GM18502 (cell line): ENCODE measurements around the gene PPP3CA.

Experiments
- ATAC-seq: cut with Tn5 transposase; IDR thresholded peaks from one replicate; pipeline ENCODE4 v1.9.1; 2021; ENCODE audit warnings: mild to moderate bottlenecking; ENCODE audit not compliant: unreplicated experiment, poor library complexity

PPP3CA gene

DNA sequence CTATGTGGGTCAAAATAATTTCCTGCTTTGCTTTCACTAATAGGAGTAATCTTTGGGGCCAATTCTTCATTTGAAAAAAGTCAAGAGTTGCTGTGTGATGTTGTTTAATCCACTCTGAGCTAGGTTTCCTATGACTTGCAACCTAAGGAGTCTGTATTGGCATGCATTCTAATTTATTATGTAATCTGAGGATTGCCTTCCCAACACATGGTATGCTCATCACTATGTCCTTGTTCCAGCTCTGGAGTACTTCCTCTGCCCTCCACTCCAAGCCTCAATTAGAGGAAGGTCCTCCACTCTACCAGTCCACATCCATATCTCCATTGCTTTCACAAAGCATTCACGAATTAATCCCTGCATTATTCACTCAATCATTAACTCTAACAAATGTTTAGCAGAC lies 56.1 kb downstream of the PPP3CA start:
- no peak for ATAC-seq

GRCh38 chr4:101290654-101291053 lies 56.7 kb downstream of the PPP3CA start:
- no peak for ATAC-seq

DNA sequence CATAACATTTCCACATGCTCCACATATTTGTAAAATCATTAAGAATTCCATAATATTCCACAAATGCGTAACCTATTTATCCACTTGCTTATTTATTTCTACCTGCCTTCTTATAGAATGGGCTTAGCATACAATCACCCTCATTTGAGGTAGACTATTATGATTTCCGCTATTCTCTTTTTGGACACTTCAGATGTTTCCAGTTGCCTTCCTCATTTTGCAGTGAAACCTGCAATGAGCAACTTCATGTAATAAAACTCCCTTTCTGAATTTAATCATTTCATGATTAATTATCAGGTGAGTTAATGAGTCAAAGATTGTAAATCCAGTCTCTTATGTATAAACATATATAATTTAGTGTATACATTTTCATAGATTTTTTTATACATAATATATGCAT lies 58.0 kb downstream of the PPP3CA start:
- no peak for ATAC-seq

DNA sequence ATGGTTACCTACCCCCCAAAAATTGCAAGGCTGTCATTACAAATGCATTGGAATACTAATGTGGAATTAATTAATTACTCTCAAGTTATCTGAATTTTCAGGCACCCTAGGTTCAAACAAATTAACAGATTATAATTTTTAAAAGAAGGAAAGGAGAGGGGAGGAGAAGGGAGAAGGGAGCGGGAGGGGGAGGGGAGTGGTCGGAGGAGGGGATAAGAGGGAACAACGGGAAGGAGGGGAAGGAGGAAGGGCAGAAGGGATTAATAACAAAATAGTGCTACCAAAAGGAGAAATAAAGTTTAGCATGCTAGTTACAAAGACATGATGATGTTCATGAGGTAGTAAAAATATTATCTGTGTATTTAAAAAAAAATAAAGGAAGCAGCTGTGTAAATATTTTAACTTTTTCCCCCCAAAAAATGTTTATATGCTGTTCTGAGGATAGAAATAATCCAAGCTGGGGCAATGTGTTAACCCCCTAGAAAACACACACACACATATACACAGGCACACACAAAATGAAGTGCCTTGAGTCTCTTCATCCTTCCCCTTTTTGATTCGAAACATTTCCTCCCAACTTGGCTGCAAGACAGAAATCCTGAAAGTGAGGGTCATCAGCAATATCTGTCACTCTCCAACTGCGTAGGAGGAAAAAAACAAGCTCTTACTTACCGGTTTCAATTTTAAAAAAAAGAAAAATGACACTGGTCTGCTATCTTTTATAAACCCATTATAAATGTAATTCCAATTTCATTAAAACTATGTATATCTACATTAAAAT lies 58.8 kb downstream of the PPP3CA start:
- no peak for ATAC-seq

GRCh38 chr4:101287324-101287723 lies 60.0 kb downstream of the PPP3CA start:
- no peak for ATAC-seq

DNA sequence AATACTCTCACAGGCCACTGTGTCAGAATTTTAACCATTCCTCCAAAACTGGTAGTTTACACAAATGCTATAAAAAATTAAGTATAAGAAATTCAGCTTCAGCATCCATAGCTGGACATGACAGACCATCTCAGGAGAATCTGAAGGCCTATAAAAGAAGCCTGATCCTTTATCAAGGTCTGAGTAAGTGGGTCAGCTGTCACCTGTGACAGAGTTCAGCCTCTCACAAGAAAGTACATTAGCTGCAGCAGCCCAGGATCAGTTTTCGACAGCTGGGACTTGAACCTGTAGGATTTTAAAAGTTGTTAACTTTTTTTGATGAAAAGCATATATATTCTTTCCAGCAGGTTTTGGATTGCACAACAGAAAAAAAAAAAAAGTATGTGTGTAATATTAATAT lies 60.7 kb downstream of the PPP3CA start:
- ATAC-seq: no peak

- no peak for ATAC-seq
These were observed 61.3 kb downstream of the PPP3CA start for GRCh38 chr4:101285985-101286384.

GRCh38 chr4:101284546-101284945 lies 62.8 kb downstream of the PPP3CA start:
- no peak for ATAC-seq

- no peak for ATAC-seq
These were observed 63.9 kb downstream of the PPP3CA start for GRCh38 chr4:101283434-101283833.

DNA sequence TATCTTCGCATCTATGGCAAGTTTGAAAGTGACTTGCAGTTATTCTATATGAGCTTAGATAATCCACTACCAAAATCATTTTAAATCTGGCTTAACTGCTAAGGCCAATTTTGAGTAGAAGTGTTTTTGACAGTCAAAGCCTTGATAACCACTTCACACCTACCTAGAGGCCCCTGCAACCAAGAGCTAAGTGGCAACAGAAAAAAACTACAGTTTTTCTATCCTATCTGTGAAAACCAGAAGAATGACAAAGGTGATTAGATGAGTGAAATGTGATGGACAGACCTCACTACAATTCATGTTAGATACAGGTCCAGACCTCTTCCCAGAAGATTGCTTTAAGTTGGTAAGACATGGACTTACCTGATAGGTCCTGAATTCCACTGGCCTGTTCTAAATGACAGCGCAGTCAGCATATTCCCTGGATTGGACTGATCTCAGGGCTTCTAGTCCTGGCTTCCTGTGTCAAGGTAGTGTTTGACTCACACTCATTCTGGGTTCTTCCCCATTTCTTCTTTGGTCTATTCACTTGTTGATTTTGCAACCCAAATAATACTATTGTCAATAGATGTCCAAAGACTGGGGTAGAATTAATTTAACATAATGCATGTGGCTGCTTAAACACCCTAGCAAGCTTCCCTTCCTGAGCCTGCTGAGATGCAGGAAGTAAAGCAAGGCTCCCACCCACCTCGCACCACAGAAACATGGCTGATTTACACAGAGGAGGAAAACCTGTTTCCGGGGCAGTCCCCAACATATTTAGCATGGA lies 65.1 kb downstream of the PPP3CA start:
- peak; percentile 46 for ATAC-seq

DNA sequence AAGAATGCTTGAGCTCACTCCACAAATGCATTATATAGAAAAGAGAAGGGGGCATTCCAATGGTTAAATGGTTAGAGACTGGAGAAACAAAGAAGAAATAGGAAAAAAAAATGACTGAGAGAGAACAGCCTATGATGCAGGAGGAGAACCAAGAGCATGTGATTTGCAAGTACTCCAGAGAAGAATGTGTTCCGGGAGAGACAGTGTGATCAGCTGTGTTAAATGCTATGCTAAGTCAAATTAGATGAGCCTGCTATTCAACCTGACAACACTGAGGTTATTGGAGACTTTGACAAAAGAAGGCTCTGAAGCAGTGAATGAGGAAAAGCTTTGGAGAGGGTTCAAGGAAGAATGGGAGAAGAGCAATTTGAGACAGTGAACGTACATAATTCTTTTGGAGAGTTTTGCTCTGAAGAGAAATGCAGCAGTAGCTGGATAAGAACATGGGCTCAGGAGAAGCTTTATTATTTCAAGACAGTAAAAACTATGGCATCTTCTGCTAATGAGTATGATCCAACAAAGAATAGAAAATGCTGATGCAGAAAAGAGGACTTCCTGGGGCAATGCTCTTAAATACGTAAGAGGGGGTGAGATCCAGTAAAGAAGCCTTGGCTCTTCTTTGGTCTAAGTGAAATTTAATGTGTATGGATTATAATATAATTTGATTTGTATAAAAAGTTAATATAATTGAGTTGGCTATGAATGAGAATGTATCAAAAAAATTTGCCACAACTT lies 66.3 kb downstream of the PPP3CA start:
- no peak for ATAC-seq

- peak; percentile 85 for ATAC-seq
These were observed 67.9 kb downstream of the PPP3CA start for GRCh38 chr4:101279377-101279871.

- ATAC-seq: no peak
These were observed 69.7 kb downstream of the PPP3CA start for GRCh38 chr4:101277671-101278070.

- ATAC-seq: no peak
These were observed 70.7 kb downstream of the PPP3CA start for GRCh38 chr4:101276661-101277060.

DNA sequence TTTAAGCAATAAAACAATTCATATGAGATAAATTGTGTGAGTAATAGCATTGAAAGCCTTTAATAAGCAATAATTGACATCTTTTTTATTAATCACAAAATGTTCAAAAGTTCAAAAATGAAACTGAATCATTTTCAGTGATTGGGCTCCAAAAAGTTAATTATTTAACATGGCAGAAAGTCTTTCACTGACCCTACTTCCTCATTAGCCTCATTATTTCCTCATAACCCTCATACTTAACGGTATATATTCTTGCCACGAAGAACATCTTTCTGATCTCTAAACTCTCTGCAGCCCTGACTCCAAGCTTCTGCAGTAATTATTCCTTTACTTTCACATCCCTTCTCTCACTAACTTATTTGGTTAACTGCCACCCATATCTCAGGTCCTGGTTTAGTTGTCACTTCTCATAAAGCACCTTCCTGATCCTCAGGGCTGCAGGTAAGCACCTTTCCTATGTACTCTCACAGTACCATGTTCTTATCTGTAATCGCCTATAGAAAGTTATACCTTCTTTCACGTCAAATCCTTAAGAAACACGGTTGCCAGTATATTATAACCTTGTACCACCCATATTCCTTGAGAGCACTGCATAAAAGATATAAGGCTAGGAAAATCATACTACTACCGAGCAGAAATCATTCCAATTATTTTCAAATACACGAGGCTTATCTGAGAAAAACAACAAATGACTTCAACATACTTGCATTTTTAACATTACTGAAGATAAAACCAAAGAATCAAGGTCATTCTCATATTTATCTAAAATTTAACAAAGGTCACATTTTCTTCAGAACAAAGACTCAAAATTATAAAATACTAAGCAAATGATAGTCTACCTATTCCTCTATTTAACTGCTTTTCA lies 72.2 kb downstream of the PPP3CA start:
- no peak for ATAC-seq

- ATAC-seq: no peak
These were observed 75.8 kb downstream of the PPP3CA start for GRCh38 chr4:101271516-101271915.

DNA sequence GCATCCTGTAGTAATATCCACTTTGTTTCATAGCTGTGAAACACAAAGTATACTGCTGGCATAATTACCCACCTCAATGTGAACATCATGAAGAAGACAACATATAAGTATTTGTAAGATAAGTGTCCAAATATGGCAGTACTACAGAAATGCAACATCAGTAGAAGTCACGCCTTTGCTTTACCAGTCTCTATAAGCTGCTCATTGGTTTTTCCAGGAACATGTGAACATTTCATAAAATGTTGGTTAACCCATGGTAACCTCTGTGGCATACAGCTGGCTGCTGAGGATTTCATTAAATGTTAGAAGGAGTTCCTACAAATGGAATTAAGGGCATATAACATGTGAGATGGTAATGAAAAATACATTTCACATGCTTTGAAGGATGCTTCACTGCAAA lies 77.6 kb downstream of the PPP3CA start:
- no peak for ATAC-seq

- no peak for ATAC-seq
These were observed 81.5 kb downstream of the PPP3CA start for GRCh38 chr4:101265816-101266172.

- ATAC-seq: no peak
These were observed 82.1 kb downstream of the PPP3CA start for GRCh38 chr4:101264993-101265815.
